OCI-LY3 (cell line): Measurements from ENCODE around the gene DPH3.
"Not testable (repeated sequence)": the region's sequence is repeated elsewhere in the genome, so short reads cannot be mapped to it uniquely, and the experiment has no call there.

Experiments
- EZH2phosphoT487 ChIP-seq: fragments of 200-600 bp; shearing (Covaris generic); IDR thresholded peaks from 2 replicates; pipeline ENCODE4 v1.6.1; 2018; ENCODE audit warnings: antibody characterized with exemption, mixed run types, low read depth
- TF ChIP-seq, protein P1 (sequence below): fragments of 200-600, 300-600 bp; sonication (generic); IDR thresholded peaks from 2 replicates; pipeline ENCODE4 v1.5.1; 2014; ENCODE audit warnings: antibody characterized with exemption, low read length, low read depth

DNA sequence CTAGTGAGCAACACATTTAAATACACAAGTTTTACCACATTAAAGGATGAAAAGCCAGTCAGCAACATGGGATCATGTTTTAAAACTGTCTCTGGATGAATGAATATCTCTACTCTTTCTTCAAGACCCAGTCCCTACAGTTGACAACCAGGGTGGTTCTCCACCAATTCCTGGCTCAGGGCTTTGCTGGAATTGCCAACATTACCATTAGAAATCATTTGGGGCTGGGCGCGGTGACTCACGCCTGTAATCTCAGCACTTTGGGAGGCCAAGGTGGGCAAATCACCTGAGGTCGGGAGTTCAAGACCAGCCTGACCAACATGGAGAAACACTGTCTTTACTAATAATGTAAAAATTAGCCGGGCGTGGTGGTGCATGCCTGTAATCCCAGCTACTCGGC, 45.7 kb upstream of the DPH3 start:
- TF ChIP-seq, protein P1, sequence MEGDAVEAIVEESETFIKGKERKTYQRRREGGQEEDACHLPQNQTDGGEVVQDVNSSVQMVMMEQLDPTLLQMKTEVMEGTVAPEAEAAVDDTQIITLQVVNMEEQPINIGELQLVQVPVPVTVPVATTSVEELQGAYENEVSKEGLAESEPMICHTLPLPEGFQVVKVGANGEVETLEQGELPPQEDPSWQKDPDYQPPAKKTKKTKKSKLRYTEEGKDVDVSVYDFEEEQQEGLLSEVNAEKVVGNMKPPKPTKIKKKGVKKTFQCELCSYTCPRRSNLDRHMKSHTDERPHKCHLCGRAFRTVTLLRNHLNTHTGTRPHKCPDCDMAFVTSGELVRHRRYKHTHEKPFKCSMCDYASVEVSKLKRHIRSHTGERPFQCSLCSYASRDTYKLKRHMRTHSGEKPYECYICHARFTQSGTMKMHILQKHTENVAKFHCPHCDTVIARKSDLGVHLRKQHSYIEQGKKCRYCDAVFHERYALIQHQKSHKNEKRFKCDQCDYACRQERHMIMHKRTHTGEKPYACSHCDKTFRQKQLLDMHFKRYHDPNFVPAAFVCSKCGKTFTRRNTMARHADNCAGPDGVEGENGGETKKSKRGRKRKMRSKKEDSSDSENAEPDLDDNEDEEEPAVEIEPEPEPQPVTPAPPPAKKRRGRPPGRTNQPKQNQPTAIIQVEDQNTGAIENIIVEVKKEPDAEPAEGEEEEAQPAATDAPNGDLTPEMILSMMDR = not testable (repeated sequence)
- not testable (repeated sequence) for TF ChIP-seq EZH2phosphoT487
